ENCODE results near the gene MTNR1A.

DNA sequence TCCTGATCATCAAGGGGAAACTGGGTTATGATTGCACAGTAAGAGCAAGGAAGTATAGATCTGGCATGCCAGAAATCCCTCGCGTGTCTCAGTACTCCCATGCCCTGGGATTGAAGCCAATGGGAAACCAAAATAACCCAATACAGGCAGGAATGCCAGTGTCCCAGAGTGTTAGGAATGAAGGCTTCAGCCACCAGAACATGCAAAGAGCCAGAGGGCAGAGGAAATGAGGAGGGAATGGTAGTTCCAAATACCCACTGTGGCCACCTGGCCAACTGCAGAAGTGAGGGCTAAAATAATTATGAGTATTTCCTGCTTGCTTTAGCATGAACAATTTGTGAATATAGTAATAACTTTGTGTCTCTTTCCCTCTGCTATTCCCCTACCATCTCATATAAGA, 12.2 kb downstream of the MTNR1A start:
- TF ChIP-seq, protein P1, sequence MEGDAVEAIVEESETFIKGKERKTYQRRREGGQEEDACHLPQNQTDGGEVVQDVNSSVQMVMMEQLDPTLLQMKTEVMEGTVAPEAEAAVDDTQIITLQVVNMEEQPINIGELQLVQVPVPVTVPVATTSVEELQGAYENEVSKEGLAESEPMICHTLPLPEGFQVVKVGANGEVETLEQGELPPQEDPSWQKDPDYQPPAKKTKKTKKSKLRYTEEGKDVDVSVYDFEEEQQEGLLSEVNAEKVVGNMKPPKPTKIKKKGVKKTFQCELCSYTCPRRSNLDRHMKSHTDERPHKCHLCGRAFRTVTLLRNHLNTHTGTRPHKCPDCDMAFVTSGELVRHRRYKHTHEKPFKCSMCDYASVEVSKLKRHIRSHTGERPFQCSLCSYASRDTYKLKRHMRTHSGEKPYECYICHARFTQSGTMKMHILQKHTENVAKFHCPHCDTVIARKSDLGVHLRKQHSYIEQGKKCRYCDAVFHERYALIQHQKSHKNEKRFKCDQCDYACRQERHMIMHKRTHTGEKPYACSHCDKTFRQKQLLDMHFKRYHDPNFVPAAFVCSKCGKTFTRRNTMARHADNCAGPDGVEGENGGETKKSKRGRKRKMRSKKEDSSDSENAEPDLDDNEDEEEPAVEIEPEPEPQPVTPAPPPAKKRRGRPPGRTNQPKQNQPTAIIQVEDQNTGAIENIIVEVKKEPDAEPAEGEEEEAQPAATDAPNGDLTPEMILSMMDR (IDR thresholded peaks at IDR 0.05; ENCODE audit: low read depth, low read length, poor library complexity, severe bottlenecking): no peak
- no peak for TF ChIP-seq EZH2phosphoT487 (IDR thresholded peaks at IDR 0.05; ENCODE audit: borderline replicate concordance, low read length)
